Mucosa of stomach (tissue), 1 donor: ENCODE results near the gene TMEM202.
A peak's percentile ranks its signal among the peaks of the same experiment; 100 is the strongest.
"Not testable (repeated sequence)": the region's sequence is repeated elsewhere in the genome, so short reads cannot be mapped to it uniquely, and the experiment has no call there.

Experiments used
- H3K27me3 ChIP-seq: one replicate; pipeline ENCODE4 v1.7.0; 2013; ENCODE audit warnings: mild to moderate bottlenecking, low read length; ENCODE audit not compliant: control insufficient read depth, insufficient read depth
- H3K36me3 ChIP-seq: one replicate; pipeline ENCODE4 v1.7.0; 2013; ENCODE audit warnings: low read length; ENCODE audit not compliant: control insufficient read depth, insufficient read depth
- H3K4me1 ChIP-seq: one replicate; pipeline ENCODE4 v1.7.0; 2013; ENCODE audit warnings: mild to moderate bottlenecking, low read length; ENCODE audit not compliant: control insufficient read depth, insufficient read depth
- H3K4me3 ChIP-seq: one replicate; pipeline ENCODE4 v1.7.0; 2013; ENCODE audit warnings: low read length
- H3K9ac ChIP-seq: one replicate; pipeline ENCODE4 v1.7.0; 2013; ENCODE audit warnings: mild to moderate bottlenecking, low read length, moderate library complexity
- H3K9me3 ChIP-seq: one replicate; pipeline ENCODE4 v1.7.0; 2013; ENCODE audit warnings: mild to moderate bottlenecking, low read length, moderate library complexity; ENCODE audit not compliant: control insufficient read depth
- donor health status: Pancreatic carcinoma.

Gene TMEM202

DNA sequence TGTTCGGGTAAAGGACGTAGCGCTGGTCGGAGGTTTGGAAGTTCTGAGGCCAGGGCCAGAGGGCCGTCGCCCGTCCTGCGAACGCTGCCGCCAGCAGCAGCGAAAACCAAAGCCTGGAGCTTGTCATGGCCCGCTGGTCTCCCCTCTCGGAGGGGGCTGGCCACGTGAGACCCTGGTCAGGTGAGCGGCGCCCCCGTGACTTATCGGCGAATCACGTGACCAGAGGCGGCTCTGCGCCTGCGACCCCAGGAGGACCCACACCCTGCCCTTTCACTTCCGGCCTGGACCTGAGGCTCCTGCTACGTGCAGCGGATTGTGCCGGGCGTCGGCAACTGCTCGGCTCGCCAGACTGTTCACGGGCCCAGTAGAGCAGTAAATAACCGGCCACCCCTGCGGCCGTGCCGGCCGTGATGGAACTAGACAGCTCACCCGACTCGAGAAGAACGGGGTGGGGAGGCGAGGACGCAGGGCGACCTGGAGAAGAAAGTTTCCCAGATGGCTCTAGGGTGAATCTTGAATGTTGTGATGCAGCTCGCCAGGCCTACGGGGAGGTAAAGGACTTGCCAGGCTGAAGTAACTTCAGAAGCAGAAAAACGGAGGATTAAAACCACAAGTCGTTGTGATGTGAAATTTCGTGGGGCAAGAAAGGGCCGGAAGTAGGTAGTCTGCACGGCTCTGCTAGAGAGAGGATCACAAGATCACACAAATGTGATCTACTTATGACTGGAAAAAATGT is 22.1 kb upstream of the TMEM202 start, which contains the start of gene HEXA:
HEXA (minus strand) TSS at position 169 of the 736 bp plus-strand sequence; CDS start at position 127, 42 bp downstream.
- Histone ChIP-seq H3K9me3 (no peaks in the 10 kb centered on the region), H3K9ac (peak within 1 kb of the TSS; percentile 95), H3K27me3 (no peaks in the 10 kb centered on the region), H3K4me3 (peak within 1 kb of the TSS; percentile 99), H3K36me3 (no peaks in the 10 kb centered on the region), H3K4me1 (peaks cover 14% of the 10 kb centered on the region)

DNA sequence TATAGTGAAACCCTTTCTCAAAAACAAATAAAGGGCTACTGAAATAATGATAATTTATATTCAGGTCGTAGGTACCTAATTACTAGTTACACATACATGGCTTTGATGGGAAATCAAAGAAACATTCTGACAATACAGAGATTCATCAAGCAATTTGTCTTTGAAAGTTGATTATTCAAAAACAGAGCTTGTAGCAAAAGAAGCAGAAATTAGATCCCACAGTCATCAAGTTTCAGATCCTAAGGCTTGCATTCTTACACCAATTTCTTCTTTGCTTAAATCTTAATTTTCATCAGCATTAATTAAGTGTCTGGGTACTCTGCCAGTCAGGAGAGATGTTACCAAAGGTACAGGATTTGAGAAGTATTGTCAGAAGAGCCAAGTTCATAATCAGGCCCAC is 20.8 kb upstream of the TMEM202 start:
- Histone ChIP-seq H3K4me1 (peaks cover 14% of the 10 kb centered on the region), H3K4me3 (no peak overlapping the region), H3K9me3 (no peaks in the 10 kb centered on the region), H3K36me3 (no peaks in the 10 kb centered on the region), H3K27me3 (no peaks in the 10 kb centered on the region), H3K9ac (no peak overlapping the region)

DNA sequence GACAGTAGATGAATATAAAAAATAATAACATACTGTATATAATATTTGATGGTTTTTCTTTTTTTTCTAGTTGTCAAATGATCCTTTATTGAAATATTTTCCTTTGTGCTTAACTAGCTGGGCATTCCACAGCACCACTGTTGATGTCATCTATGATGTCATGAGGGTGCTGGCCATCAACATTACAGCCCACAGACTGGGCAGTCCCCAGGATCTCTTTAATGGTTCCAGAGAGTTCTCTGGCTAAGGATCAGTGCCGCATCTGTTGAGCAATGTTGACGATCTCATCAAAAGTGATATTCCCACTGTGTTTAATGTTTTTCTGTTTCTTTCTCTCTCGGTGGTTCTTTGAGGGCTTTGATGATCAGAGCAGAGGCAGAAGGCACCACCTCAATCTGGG is 19.0 kb upstream of the TMEM202 start:
- H3K4me3 ChIP-seq, H3K9ac ChIP-seq, H3K27me3 ChIP-seq, H3K36me3 ChIP-seq, H3K9me3 ChIP-seq: not testable (repeated sequence)
- peaks cover 14% of the 10 kb centered on the region for H3K4me1 ChIP-seq

DNA sequence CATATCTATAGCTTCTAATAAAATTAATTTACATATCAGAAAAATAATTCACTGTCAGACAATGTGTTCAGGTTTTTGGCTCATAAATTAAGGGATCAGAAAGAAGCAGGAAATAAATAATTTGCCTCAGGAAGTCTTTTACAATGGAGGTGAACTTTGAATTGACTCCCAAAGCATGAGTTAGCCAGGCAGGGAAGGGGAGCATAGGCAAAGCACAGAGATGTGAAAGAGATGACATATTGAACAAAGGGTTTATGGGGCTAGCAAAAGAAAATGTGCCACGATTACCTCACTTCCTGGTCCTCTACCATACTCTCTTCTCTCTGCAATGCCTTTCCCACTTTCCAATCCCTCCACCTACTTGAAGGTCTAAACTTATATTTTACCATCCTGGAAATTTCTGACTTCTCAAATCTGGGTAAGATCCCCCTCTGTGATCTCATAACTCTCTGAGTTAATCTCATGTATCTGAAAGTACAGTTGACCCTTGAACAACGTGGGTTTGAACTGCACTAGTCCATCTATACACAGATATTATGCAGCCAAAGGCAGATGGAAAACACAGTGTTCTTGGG is 18.2 kb upstream of the TMEM202 start:
- Histone ChIP-seq H3K4me3 (no peak overlapping the region), H3K36me3 (no peaks in the 10 kb centered on the region), H3K27me3 (peaks cover 9% of the 10 kb centered on the region), H3K9me3 (no peaks in the 10 kb centered on the region), H3K4me1 (peaks cover 10% of the 10 kb centered on the region), H3K9ac (no peak overlapping the region)

DNA sequence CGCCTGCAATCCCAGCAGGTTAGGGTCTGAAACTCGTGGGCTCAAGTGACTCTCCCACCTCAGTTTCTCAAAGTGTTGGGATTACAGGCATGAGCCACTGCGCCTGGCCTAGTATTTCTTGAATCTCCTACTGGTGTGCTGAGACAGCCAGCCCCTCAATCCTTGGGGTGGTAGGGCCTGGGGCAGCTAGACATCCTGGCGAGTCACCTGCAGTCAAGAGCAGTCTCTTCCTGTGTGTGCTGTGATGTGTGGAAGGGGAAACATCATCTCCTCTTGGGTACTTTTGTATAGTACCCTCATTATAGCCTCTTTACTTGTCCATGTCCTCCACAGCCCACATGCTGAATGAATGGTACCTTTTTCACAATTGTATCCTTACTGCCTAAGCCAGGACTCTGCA is 17.4 kb upstream of the TMEM202 start:
- H3K36me3 ChIP-seq: no peaks in the 10 kb centered on the region
- H3K9me3 ChIP-seq: no peaks in the 10 kb centered on the region
- H3K27me3 ChIP-seq: peaks cover 16% of the 10 kb centered on the region
- H3K4me1 ChIP-seq: peaks cover 8% of the 10 kb centered on the region
- H3K4me3 ChIP-seq: no peak overlapping the region
- no peak overlapping the region for H3K9ac ChIP-seq

DNA sequence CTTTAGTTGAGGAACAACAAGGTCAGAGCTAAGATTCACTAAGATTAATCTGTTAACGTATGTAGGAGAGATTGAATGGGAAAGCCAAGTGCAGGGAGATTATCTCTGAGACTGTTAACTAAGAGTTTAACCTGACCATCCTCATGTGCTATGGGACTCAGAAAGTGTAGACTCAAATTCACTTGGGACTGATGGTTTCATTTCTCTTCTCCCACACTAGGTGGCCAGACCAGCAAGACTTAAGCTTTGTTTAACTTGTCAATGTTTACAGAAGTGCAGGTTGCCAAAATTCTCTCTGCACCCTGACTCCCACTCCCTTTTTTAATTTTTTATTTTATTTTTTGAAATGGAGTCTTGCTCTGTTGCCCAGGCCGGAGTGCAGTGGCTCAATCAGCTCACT is 16.0 kb upstream of the TMEM202 start:
- Histone ChIP-seq H3K4me3 (no peak overlapping the region), H3K4me1 (no peaks in the 10 kb centered on the region), H3K9ac (no peak overlapping the region), H3K27me3 (peaks cover 25% of the 10 kb centered on the region), H3K9me3 (no peaks in the 10 kb centered on the region), H3K36me3 (no peaks in the 10 kb centered on the region)

DNA sequence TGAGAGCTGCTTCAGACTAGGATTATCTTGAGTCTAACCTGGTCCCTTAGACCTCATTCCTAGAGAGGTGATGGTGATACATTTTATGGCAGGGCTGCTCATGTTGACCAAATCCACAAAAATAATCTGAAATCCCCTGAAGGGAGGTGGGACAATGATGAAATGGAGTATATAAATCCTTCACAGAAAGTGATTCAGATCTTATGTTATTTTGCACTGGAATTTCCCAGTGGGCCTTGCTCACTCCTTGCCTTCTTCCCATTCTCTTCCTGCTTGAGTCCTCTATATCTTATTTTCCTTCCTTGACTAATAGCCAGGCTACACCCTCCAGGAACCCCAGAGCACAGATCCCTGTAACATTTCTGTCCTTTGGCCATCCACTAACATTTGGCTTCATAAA is 10.4 kb upstream of the TMEM202 start:
- Histone ChIP-seq H3K4me1 (peaks cover 16% of the 10 kb centered on the region), H3K4me3 (no peak overlapping the region), H3K27me3 (peaks cover 36% of the 10 kb centered on the region), H3K9ac (no peak overlapping the region), H3K9me3 (no peaks in the 10 kb centered on the region), H3K36me3 (no peaks in the 10 kb centered on the region)

DNA sequence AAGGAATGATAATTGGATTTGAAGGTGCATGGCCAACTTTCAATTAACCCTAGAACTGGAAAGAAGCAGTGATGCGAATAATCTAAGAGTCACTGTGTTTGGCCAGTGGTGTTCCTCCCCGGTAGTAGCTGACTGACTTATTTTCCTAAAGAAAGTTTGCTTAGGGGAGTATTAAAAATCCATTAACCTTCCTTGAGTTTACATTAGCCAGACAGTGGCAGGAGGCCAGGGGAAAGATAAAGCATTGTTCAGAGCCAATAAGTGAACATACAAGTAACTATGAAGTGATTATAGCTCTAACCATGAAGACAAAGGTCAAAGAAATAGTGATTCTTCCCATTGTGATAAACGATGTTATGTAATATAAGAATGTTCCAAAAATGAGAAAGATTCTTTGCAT is 8.9 kb upstream of the TMEM202 start:
- peaks cover 34% of the 10 kb centered on the region for H3K27me3 ChIP-seq
- no peak overlapping the region for H3K4me3 ChIP-seq
- H3K4me1 ChIP-seq: peaks cover 16% of the 10 kb centered on the region
- no peaks in the 10 kb centered on the region for H3K9me3 ChIP-seq
- H3K9ac ChIP-seq: no peak overlapping the region
- no peaks in the 10 kb centered on the region for H3K36me3 ChIP-seq

DNA sequence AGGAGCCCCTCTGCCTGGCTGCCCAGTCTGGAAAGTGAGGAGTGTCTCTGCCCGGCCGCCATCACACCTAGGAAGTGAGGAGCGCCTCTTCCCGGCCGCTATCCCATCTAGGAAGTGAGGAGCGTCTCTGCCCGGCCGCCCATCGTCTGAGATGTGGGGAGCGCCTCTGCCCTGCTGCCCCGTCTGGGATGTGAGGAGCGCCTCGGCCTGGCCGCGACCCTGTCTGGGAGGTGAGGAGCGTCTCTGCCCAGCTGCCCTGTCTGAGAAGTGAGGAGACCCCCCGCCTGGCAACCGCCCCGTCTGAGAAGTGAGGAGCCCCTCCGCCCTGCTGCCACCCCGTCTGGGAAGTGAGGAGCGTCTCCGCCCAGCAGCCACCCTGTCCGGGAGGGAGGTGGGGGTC is 1.8 kb upstream of the TMEM202 start:
- not testable (repeated sequence) for H3K9ac ChIP-seq, H3K27me3 ChIP-seq, H3K36me3 ChIP-seq, H3K4me1 ChIP-seq, H3K9me3 ChIP-seq, H3K4me3 ChIP-seq

DNA sequence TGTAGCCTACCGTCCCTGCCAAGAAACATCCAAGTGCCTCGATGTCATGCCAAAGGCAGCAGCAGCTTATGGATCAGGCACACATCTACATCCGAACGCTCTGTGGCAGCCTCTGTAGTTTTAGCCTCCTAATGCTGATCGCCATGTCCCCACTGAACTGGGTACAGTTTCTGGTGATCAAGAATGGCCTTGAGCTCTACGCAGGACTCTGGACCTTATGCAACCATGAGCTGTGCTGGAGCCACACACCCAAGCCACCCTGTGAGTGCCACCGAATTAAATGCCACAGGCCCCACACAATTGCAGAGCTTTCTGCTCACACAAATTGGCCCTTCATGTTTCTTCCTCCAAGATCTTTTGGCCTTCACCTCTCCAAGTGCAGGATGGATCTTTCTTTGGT is 543 bp downstream of the TMEM202 start:
- Histone ChIP-seq H3K4me3 (no peak overlapping the region), H3K27me3 (peaks cover 7% of the 10 kb centered on the region), H3K4me1 (no peaks in the 10 kb centered on the region), H3K36me3 (no peaks in the 10 kb centered on the region), H3K9me3 (no peaks in the 10 kb centered on the region), H3K9ac (no peak overlapping the region)

DNA sequence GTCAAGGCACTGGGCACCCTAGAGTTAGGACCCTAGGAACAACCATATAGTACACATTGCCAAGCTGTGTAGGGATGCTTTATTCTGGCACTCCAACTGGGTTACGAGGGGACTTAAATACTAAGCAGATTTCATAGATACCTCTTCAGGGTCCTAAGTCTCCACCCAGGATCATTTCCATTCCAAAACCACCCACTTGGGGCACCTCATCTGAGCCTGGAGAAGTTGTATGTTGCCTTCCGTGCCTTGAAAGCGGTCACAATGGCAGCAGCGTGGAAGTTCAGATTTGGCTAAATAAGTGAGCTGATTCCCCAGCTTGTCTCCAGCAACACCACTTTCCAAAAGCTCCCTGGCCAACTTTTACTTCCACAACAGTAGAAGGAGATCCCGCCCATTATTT is 4.6 kb downstream of the TMEM202 start:
- no peak overlapping the region for H3K4me3 ChIP-seq
- H3K27me3 ChIP-seq: peaks cover 11% of the 10 kb centered on the region
- H3K9me3 ChIP-seq: no peaks in the 10 kb centered on the region
- H3K36me3 ChIP-seq: no peaks in the 10 kb centered on the region
- H3K9ac ChIP-seq: no peak overlapping the region
- H3K4me1 ChIP-seq: no peaks in the 10 kb centered on the region

DNA sequence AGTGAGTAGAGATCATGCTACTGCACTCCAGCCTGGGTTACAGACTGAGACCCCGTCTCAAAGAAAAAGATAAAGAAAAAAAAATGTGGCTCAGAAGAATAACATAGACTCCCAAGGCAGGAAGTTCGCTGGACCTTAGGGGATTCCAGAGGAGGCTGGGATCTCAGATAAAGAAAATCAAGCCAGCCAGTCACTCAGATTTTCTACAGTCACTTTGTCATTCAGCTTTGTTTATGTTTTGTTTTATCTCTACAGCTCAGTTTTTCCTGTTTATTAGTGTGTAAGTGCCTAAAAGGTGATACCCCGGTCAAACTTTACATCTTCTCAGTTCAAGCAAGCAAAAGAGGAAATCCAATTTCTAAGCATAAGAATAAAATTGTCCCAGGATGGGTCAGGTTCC is 6.3 kb downstream of the TMEM202 start:
- Histone ChIP-seq H3K9ac (no peak overlapping the region), H3K4me3 (no peak overlapping the region), H3K27me3 (peaks cover 6% of the 10 kb centered on the region), H3K9me3 (no peaks in the 10 kb centered on the region), H3K36me3 (no peaks in the 10 kb centered on the region), H3K4me1 (no peaks in the 10 kb centered on the region)
